Endothelial cell of umbilical vein (primary cell): Measurements from ENCODE around the gene CNBD2. TPM values are rescaled to one million over a fixed set of nuclear protein-coding genes. Genes with fewer than 3 reads are reported as not detected.

Experiments used
- BruUV-seq: library from RNA; stranded (reverse); fragments of 400-500 nt; replicated peaks from 2 replicates; lab custom pipeline; 2021; lab: Mats Ljungman, UMichigan
- CTCF ChIA-PET: fragments of 300-600, 350-600 bp; sonication (Branson Sonifier 250); formaldehyde crosslinking; loops from one replicate; lab custom pipeline; 2021; ENCODE audit warnings: antibody characterized with exemption, inconsistent platforms; lab: Charles Lee
- POLR2A ChIA-PET: fragments of 300-600, 350-600 bp; sonication (Branson Sonifier 250); formaldehyde crosslinking; loops from one replicate; lab custom pipeline; 2021; ENCODE audit warnings: antibody characterized with exemption, inconsistent platforms; lab: Charles Lee
- DNase-seq: peaks from one replicate; pipeline ENCODE4 v3.0.0-alpha.2; 2011; ENCODE audit warnings: low read depth, low spot score
- FAIRE-seq: peaks from 2 replicates; lab custom pipeline; 2011; peaks lifted over from hg19 to GRCh38; lab: Jason Lieb, UNC
- H2AFZ ChIP-seq: 2 replicates; pipeline ENCODE4 v1.6.0; 2012; ENCODE audit warnings: low read depth, low read length, control low read depth, inconsistent platforms
- H3K27ac ChIP-seq: 2 replicates; pipeline ENCODE4 v1.5.1; 2011; ENCODE audit warnings: low read depth, mild to moderate bottlenecking, control low read depth, low read length, moderate library complexity; ENCODE audit not compliant: insufficient read depth
- H3K27me3 ChIP-seq, 2 experiments: 2 replicates each; pipeline versions ENCODE4 v1.6.0 to v1.6.1; 2011; ENCODE audit warnings: low read length in 2 of 2, mixed read lengths in 1 of 2; ENCODE audit not compliant: control insufficient read depth in 2 of 2, insufficient read depth in 2 of 2
- H3K36me3 ChIP-seq, 2 experiments: 2 replicates in 1 of 2; 3 replicates in 1 of 2; pipeline ENCODE4 v1.5.1; 2011; ENCODE audit warnings: low read length in 2 of 2, mild to moderate bottlenecking in 1 of 2, moderate library complexity in 1 of 2; ENCODE audit not compliant: control insufficient read depth in 2 of 2, insufficient read depth in 2 of 2; ENCODE audit errors: extremely low read depth in 1 of 2
- H3K4me1 ChIP-seq: 3 replicates; pipeline ENCODE4 v1.5.1; 2011; ENCODE audit warnings: mild to moderate bottlenecking, low read length; ENCODE audit not compliant: control insufficient read depth, insufficient read depth; ENCODE audit errors: extremely low read depth
- H3K4me2 ChIP-seq: 2 replicates; pipeline ENCODE4 v1.6.1; 2011; ENCODE audit warnings: low read length, control low read depth, mixed read lengths; ENCODE audit not compliant: insufficient read depth
- H3K4me3 ChIP-seq, 3 experiments: fragments of 200-600 bp in 1 of 3; sonication (generic), shearing (Covaris generic) in 1 of 3; replicated peaks in 1 of 3; 2 replicates each; pipeline ENCODE4 v1.5.1; 2011 to 2016; ENCODE audit warnings: control low read depth in 3 of 3, low read length in 3 of 3, mild to moderate bottlenecking in 2 of 3, inconsistent platforms in 1 of 3, low read depth in 1 of 3, moderate library complexity in 1 of 3; ENCODE audit not compliant: insufficient read depth in 1 of 3
- H3K79me2 ChIP-seq: 2 replicates; pipeline ENCODE4 v1.6.0; 2012; ENCODE audit warnings: low read length, inconsistent platforms; ENCODE audit not compliant: control insufficient read depth, insufficient read depth
- H3K9ac ChIP-seq: replicated peaks from 2 replicates; pipeline ENCODE3; 2011; ENCODE audit warnings: low read length, control low read depth; ENCODE audit not compliant: insufficient read depth; ENCODE audit errors: extremely low read depth
- H3K9me1 ChIP-seq: replicated peaks from 3 replicates; pipeline ENCODE4 v1.6.0; 2011; ENCODE audit warnings: mild to moderate bottlenecking, low read length; ENCODE audit not compliant: control insufficient read depth, insufficient read depth; ENCODE audit errors: extremely low read depth
- H3K9me3 ChIP-seq: replicated peaks from 2 replicates; pipeline ENCODE4 v1.5.1; 2012; ENCODE audit warnings: low read length, inconsistent platforms; ENCODE audit not compliant: control insufficient read depth, insufficient read depth
- H4K20me1 ChIP-seq: replicated peaks from 2 replicates; pipeline ENCODE3; 2011; ENCODE audit warnings: mild to moderate bottlenecking, low read length; ENCODE audit not compliant: control insufficient read depth, insufficient read depth; ENCODE audit errors: extremely low read depth
- CTCF ChIP-seq, 2 donors: IDR thresholded peaks; 1 replicate in 1 of 2; 2 replicates in 1 of 2; pipeline ENCODE4 v1.5.1; 2011; ENCODE audit warnings: low read length in 2 of 2, mild to moderate bottlenecking in 2 of 2, moderate library complexity in 2 of 2, control low read depth in 1 of 2, inconsistent platforms in 1 of 2, low read depth in 1 of 2; ENCODE audit not compliant: insufficient read depth in 1 of 2; ENCODE audit errors: extremely low read depth in 1 of 2
- EZH2 ChIP-seq: IDR thresholded peaks from 2 replicates; pipeline ENCODE4 v1.6.1; 2012; ENCODE audit warnings: borderline replicate concordance, low read depth, mild to moderate bottlenecking, moderate library complexity, low read length, inconsistent platforms; ENCODE audit not compliant: severe bottlenecking
- FOS ChIP-seq: IDR thresholded peaks from 2 replicates; pipeline ENCODE4 v1.6.1; 2011; ENCODE audit warnings: mild to moderate bottlenecking, low read length, moderate library complexity, borderline replicate concordance; ENCODE audit not compliant: insufficient read depth
- GATA2 ChIP-seq: IDR thresholded peaks from 2 replicates; pipeline ENCODE4 v1.7.0; 2011; ENCODE audit warnings: low read depth, mild to moderate bottlenecking, moderate library complexity, mixed read lengths, low read length; ENCODE audit not compliant: insufficient read length, insufficient read depth
- JUN ChIP-seq: IDR thresholded peaks from 2 replicates; pipeline ENCODE4 v1.6.1; 2011; ENCODE audit warnings: borderline replicate concordance, low read depth; ENCODE audit not compliant: insufficient read length, insufficient read depth
- MAX ChIP-seq: IDR thresholded peaks from 2 replicates; pipeline ENCODE4 v1.6.1; 2011; ENCODE audit not compliant: insufficient read depth, insufficient read length
- MYC ChIP-seq: IDR thresholded peaks from one replicate; pipeline ENCODE4 v1.6.1; 2011; ENCODE audit warnings: mild to moderate bottlenecking, low read depth, low read length
- POLR2A ChIP-seq: IDR thresholded peaks from 2 replicates; pipeline ENCODE4 v1.6.1; 2012; ENCODE audit warnings: low read depth, mild to moderate bottlenecking, control low read depth, low read length
- POLR2AphosphoS5 ChIP-seq: IDR thresholded peaks from 2 replicates; pipeline ENCODE4 v1.6.1; 2012; ENCODE audit warnings: low read depth, mild to moderate bottlenecking, control low read depth, low read length, moderate library complexity; ENCODE audit not compliant: insufficient read depth
- dilution Hi-C: fragments of 300-500 bp; cut with MboI; formaldehyde crosslinking; loops from one replicate; pipeline ENCODE4 v1.15.0; 2019; ENCODE audit warnings: low sequenced_read_pairs; ENCODE audit not compliant: extremely low pct_ligation_motif_present
- intact Hi-C: fragments of 100-400 bp; cut with micrococcal nuclease; formaldehyde crosslinking; loops from one replicate; pipeline ENCODE4 v1.10.0; 2022
- polyA plus RNA-seq, 4 experiments: library from polyadenylated mRNA; depleted of rRNA in 3 of 4; stranded (reverse) in 3 of 4; unstranded in 1 of 4; fragments of >200 nt; gene quantifications; 2 replicates each; pipeline versions ENCODE4 v1.2.1 to v1.2.3, GENCODE V29; 2011 to 2012; ENCODE audit warnings: missing spikeins in 1 of 4
- total RNA-seq: library from RNA; stranded (reverse); gene quantifications from 2 replicates; pipeline ENCODE4 v1.2.3, GENCODE V29; 2021

Gene CNBD2
- total and polyA plus RNA-seq, 2 donors (not counting 3 experiments of a cell fraction or from before 2014, with no cell fraction given): 4.9 to 7.5 TPM

DNA sequence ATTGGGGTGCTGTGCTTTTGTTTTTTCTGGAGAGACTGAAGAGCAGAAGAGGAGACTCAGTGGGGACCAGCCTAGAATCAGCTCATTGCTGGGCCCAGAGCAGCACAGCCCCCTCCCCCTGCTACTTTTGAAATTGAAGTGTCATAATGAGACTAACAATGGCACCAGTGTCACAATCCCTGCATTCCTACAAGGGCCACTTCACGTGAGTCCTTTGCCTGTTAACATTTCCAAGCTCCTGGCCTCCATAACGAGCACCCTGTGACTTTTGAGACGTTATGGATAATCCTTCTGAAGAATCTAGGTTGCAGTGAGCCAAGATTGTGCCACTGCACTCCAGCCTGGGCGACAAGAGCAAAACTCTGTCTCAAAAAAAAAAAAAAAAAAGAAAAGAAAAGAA is 41.7 kb downstream of the CNBD2 start:
- Histone ChIP-seq H2AFZ (no peak overlapping the region), H3K79me2 (no peaks in the 10 kb centered on the region), H3K4me1 (no peaks in the 10 kb centered on the region), H4K20me1 (no peaks in the 10 kb centered on the region), H3K27me3 (no peaks in the 10 kb centered on the region), H3K4me3 (no peak overlapping the region), H3K9ac (no peak overlapping the region), H3K9me3 (no peaks in the 10 kb centered on the region), H3K4me2 (no peak overlapping the region), H3K36me3 (no peaks in the 10 kb centered on the region), H3K27ac (no peak overlapping the region), H3K9me1 (no peaks in the 10 kb centered on the region)
- ChIA-PET CTCF (interaction anchor here (0.7 to 5.0 kb wide), 2 partner anchors 17 to 192 kb away, joined by 3 to 21 read pairs; no protein-coding TSS in a partner anchor), POLR2A (no interaction called here)
- no peak for FAIRE-seq
- intact Hi-C loops (no loop called here), dilution Hi-C loops (no loop called here)
- TF ChIP-seq MAX: no peak
- no peak for TF ChIP-seq JUN
- TF ChIP-seq EZH2: no peak
- no peak for TF ChIP-seq CTCF (IDR thresholded peaks at IDR 0.05; ENCODE audit: extremely low read depth in 1 of 2, insufficient read depth in 1 of 2, low read depth in 1 of 2, low read length in 2 of 2)
- TF ChIP-seq MYC: no peak
- no peak for TF ChIP-seq POLR2A
- no peak for TF ChIP-seq GATA2
- TF ChIP-seq POLR2AphosphoS5: no peak
- no peak for TF ChIP-seq FOS
- no peak for DNase-seq
- no TSS peak for BruUV-seq
